HCT116 (cell line): ENCODE results near the gene ARL15. TPM values are rescaled to one million over a fixed set of nuclear protein-coding genes. Genes with fewer than 3 reads are reported as not detected.

Experiments used
- ATAC-seq: fragments of 200-7000 bp; cut with Tn5 transposase; 2 replicates; pipeline ENCODE4 v1.9.1; 2020; ENCODE audit warnings: mild to moderate bottlenecking, moderate library complexity
- BruUV-seq: library from RNA; stranded (reverse); fragments of 400-500 nt; replicated peaks from 2 replicates; lab custom pipeline; 2021; lab: Mats Ljungman, UMichigan
- CTCF ChIA-PET: fragments of 300-600 bp; sonication (Branson Sonifier 250); formaldehyde crosslinking; loops from one replicate; lab custom pipeline; 2021; ENCODE audit warnings: antibody characterized with exemption; lab: Charles Lee
- POLR2A ChIA-PET: fragments of 300-600, 350-600 bp; sonication (Branson Sonifier 250); formaldehyde crosslinking; loops from one replicate; lab custom pipeline; 2021; ENCODE audit warnings: antibody characterized with exemption; lab: Charles Lee
- RAD21 ChIA-PET, 2 experiments: fragments of 300-600 bp; sonication (Branson Sonifier 250); formaldehyde crosslinking; loops; one replicate each; lab custom pipeline; 2023; ENCODE audit warnings: low total read pairs in 2 of 2; ENCODE audit not compliant: uncharacterized antibody in 2 of 2, unreplicated experiment in 2 of 2, low non-redundant PET in 1 of 2; lab: Charles Lee
- DNase-seq: peaks from one replicate; pipeline ENCODE4 v3.0.0-alpha.2; 2010; ENCODE audit warnings: low read depth, low spot score
- H2AFZ ChIP-seq: fragments of 200-600 bp; shearing (Covaris generic), sonication (generic); 2 replicates; pipeline ENCODE4 v1.6.1; 2017; ENCODE audit warnings: low read depth, mixed run types, mixed read lengths, antibody characterized with exemption, low read length; ENCODE audit not compliant: poor library complexity, severe bottlenecking
- H3K27ac ChIP-seq: 2 replicates; pipeline ENCODE4 v1.5.1; 2012; ENCODE audit warnings: low read depth, low read length
- H3K27me3 ChIP-seq: fragments of 200-600 bp; sonication (generic); 2 replicates; pipeline ENCODE4 v1.6.1; 2016; ENCODE audit warnings: mixed run types, low read length, mixed read lengths; ENCODE audit not compliant: insufficient read depth
- H3K36me3 ChIP-seq, 2 experiments: fragments of 200-500 bp in 1 of 2; fragments of 200-600 bp in 1 of 2; sonication (Bioruptor generic) in 1 of 2; sonication (generic) in 1 of 2; 2 replicates each; pipeline versions ENCODE4 v1.5.1 to v1.6.1; 2014 to 2016; ENCODE audit warnings: low read length in 2 of 2, inconsistent platforms in 1 of 2, mixed read lengths in 1 of 2, mixed run types in 1 of 2; ENCODE audit not compliant: insufficient read depth in 2 of 2, control insufficient read depth in 1 of 2
- H3K4me1 ChIP-seq, 2 experiments: fragments of 200-600 bp in 1 of 2; sonication (generic) in 1 of 2; 2 replicates each; pipeline versions ENCODE4 v1.5.1 to v1.6.1; 2012 to 2017; ENCODE audit warnings: low read length in 2 of 2, inconsistent platforms in 1 of 2, mild to moderate bottlenecking in 1 of 2, mixed read lengths in 1 of 2, mixed run types in 1 of 2, moderate library complexity in 1 of 2; ENCODE audit not compliant: insufficient read depth in 2 of 2, control insufficient read depth in 1 of 2
- H3K4me2 ChIP-seq: fragments of 200-600 bp; sonication (generic); 2 replicates; pipeline ENCODE4 v1.6.1; 2017; ENCODE audit warnings: mixed run types, low read length, mixed read lengths
- H3K4me3 ChIP-seq, 2 experiments: fragments of 200-600 bp in 1 of 2; sonication (generic) in 1 of 2; replicated peaks in 1 of 2; 2 replicates each; pipeline ENCODE4 v1.5.1; 2011 to 2016; ENCODE audit warnings: low read length in 2 of 2, control low read depth in 1 of 2, low read depth in 1 of 2, mild to moderate bottlenecking in 1 of 2, mixed read lengths in 1 of 2, mixed run types in 1 of 2
- H3K79me2 ChIP-seq: fragments of 200-600 bp; sonication (generic); 2 replicates; pipeline ENCODE4 v1.6.1; 2017; ENCODE audit warnings: mild to moderate bottlenecking, mixed run types, low read length, moderate library complexity, mixed read lengths; ENCODE audit not compliant: insufficient read depth
- H3K9ac ChIP-seq: fragments of 200-600 bp; sonication (generic); 2 replicates; pipeline ENCODE4 v1.6.1; 2016; ENCODE audit warnings: low read length, mixed read lengths
- H3K9me2 ChIP-seq: fragments of 200-600 bp; sonication (generic), shearing (Covaris generic); 2 replicates; pipeline ENCODE4 v1.6.1; 2017; ENCODE audit warnings: mixed run types, mild to moderate bottlenecking, moderate library complexity; ENCODE audit not compliant: insufficient read depth
- H3K9me3 ChIP-seq, 2 experiments: fragments of 200-500 bp in 1 of 2; fragments of 200-600 bp in 1 of 2; sonication (Bioruptor generic) in 1 of 2; sonication (generic) in 1 of 2; 2 replicates each; pipeline ENCODE4 v1.6.1; 2014 to 2017; ENCODE audit warnings: low read length in 2 of 2, mixed read lengths in 2 of 2, inconsistent platforms in 1 of 2, low read depth in 1 of 2, mild to moderate bottlenecking in 1 of 2, mixed run types in 1 of 2, moderate library complexity in 1 of 2; ENCODE audit not compliant: control insufficient read depth in 1 of 2, insufficient read depth in 1 of 2
- H4K20me1 ChIP-seq: fragments of 200-600 bp; sonication (generic), shearing (Covaris generic); 2 replicates; pipeline ENCODE4 v1.6.1; 2017; ENCODE audit warnings: mixed run types, mild to moderate bottlenecking, moderate library complexity; ENCODE audit not compliant: insufficient read depth
- EGR1 ChIP-seq: IDR thresholded peaks from 2 replicates; pipeline ENCODE4 v1.6.1; 2012; ENCODE audit warnings: low read depth
- EZH2 ChIP-seq: fragments of 200-600 bp; sonication (generic); IDR thresholded peaks from 2 replicates; pipeline ENCODE4 v1.6.1; 2017; ENCODE audit warnings: antibody characterized with exemption, mixed run types
- POLR2A ChIP-seq: IDR thresholded peaks from 2 replicates; pipeline ENCODE4 v1.7.0; 2011; ENCODE audit warnings: borderline replicate concordance; ENCODE audit not compliant: insufficient read depth, insufficient read length; ENCODE audit errors: extremely low read depth
- RAD21 ChIP-seq: IDR thresholded peaks from 2 replicates; pipeline ENCODE4 v1.6.1; 2012; ENCODE audit warnings: low read depth, mild to moderate bottlenecking
- SIN3A ChIP-seq: IDR thresholded peaks from 2 replicates; pipeline ENCODE4 v1.6.1; 2012; ENCODE audit warnings: low read depth
- ZBTB33 ChIP-seq: IDR thresholded peaks from 2 replicates; pipeline ENCODE4 v1.6.1; 2011; ENCODE audit warnings: mild to moderate bottlenecking, low read length, moderate library complexity; ENCODE audit not compliant: insufficient replicate concordance; ENCODE audit errors: extremely low read depth
- intact Hi-C: fragments of 100-400 bp; cut with micrococcal nuclease; formaldehyde crosslinking; loops from 2 replicates; pipeline ENCODE4 v1.10.0; 2022
- total RNA-seq: library from RNA; stranded (reverse); gene quantifications from one replicate; pipeline ENCODE4 v1.2.1, GENCODE V29; 2021; ENCODE audit not compliant: unreplicated experiment
- TF ChIP-seq, protein P1 (sequence below), 3 experiments: fragments of 200-600 bp in 1 of 3; sonication (generic) in 1 of 3; IDR thresholded peaks in 2 of 3; conservative IDR thresholded peaks in 1 of 3; 2 replicates each; pipeline ENCODE4 v1.5.1; 2012 to 2017; ENCODE audit warnings: low read depth in 2 of 3, low read length in 2 of 3, antibody characterized with exemption in 1 of 3, borderline replicate concordance in 1 of 3, control low read depth in 1 of 3, mild to moderate bottlenecking in 1 of 3, mixed read lengths in 1 of 3, mixed run types in 1 of 3, moderate library complexity in 1 of 3; ENCODE audit not compliant: insufficient read depth in 1 of 3

The ARL15 gene
- total RNA-seq, 1 experiment from 2014 or later, result 15.0 TPM

GRCh38 chr5:54080831-54081230 lies 229.5 kb downstream of the ARL15 start:
- CTCF ChIA-PET, result interaction anchor here (1.6 kb wide), 1 partner anchor 19 kb away, joined by 3 read pairs; no protein-coding TSS in a partner anchor
- Histone ChIP-seq H2AFZ (no peak overlapping the region), H3K9me2 (no peaks in the 10 kb centered on the region), H3K4me2 (no peak overlapping the region), H3K4me3 (no peak overlapping the region), H4K20me1 (no peaks in the 10 kb centered on the region; the same call in 1 of the 2 replicates), H3K4me1 (no peaks in the 10 kb centered on the region), H3K36me3 (no peaks in the 10 kb centered on the region), H3K27ac (no peak overlapping the region), H3K9me3 (no peaks in the 10 kb centered on the region), H3K9ac (no peak overlapping the region), H3K27me3 (no peaks in the 10 kb centered on the region), H3K79me2 (no peaks in the 10 kb centered on the region)
- ATAC-seq (no peak), DNase-seq (no peak)
- intact Hi-C loops, result no loop called here
- no TSS peak for BruUV-seq
- RAD21 ChIA-PET, result no interaction called here
- POLR2A ChIA-PET, result no interaction called here
- TF ChIP-seq ZBTB33, result no peak
- TF ChIP-seq RAD21, result no peak
- no peak for TF ChIP-seq EGR1
- TF ChIP-seq EZH2, result no peak
- TF ChIP-seq, protein P1, sequence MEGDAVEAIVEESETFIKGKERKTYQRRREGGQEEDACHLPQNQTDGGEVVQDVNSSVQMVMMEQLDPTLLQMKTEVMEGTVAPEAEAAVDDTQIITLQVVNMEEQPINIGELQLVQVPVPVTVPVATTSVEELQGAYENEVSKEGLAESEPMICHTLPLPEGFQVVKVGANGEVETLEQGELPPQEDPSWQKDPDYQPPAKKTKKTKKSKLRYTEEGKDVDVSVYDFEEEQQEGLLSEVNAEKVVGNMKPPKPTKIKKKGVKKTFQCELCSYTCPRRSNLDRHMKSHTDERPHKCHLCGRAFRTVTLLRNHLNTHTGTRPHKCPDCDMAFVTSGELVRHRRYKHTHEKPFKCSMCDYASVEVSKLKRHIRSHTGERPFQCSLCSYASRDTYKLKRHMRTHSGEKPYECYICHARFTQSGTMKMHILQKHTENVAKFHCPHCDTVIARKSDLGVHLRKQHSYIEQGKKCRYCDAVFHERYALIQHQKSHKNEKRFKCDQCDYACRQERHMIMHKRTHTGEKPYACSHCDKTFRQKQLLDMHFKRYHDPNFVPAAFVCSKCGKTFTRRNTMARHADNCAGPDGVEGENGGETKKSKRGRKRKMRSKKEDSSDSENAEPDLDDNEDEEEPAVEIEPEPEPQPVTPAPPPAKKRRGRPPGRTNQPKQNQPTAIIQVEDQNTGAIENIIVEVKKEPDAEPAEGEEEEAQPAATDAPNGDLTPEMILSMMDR (IDR thresholded peaks at IDR 0.05 in 2 of 3, conservative IDR thresholded peaks at IDR 0.05 in 1 of 3; ENCODE audit: borderline replicate concordance in 1 of 3, insufficient read depth in 1 of 3, low read depth in 2 of 3, low read length in 2 of 3), result no peak
- TF ChIP-seq POLR2A, result no peak
- no peak for TF ChIP-seq SIN3A
